ENCODE data around the gene NPPC.

DNA sequence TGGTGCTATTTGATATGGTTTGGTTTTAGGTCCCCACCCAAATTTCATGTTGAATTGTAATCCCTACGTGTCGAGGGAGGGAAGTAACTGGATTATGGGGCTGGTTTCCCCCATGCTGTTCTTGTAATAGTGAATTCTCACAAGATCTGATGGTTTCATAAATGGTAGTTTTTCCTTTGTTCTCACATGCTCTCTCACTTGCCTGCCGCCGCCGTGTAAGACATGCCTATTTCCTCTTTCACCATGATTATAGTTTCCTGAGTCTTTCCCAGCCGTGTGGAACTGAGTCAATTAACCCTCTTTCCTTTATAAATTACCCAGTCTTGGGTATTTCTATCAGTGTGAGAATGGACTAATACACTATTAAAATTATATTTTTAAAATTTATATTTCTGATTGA, 42.6 kb upstream of the NPPC start:
- no peak for TF ChIP-seq EP300 (IDR thresholded peaks at IDR 0.05)
- TF ChIP-seq CTCF (IDR thresholded peaks at IDR 0.05), result no peak
- TF ChIP-seq POLR2A (IDR thresholded peaks at IDR 0.05), result no peak
- no peak for TF ChIP-seq POLR2AphosphoS5 (IDR thresholded peaks at IDR 0.05)
